HepG2 (cell line): Measurements from ENCODE around the gene CENPP. TPM values are rescaled to one million over a fixed set of nuclear protein-coding genes. Genes with fewer than 3 reads are reported as not detected.

Source experiments
- ATAC-seq: fragments of 200-7000 bp; cut with Tn5 transposase; 3 replicates; pipeline ENCODE4 v1.9.1; 2020; ENCODE audit warnings: mild to moderate bottlenecking, moderate library complexity
- BruUV-seq: library from RNA; stranded (reverse); fragments of 400-500 nt; replicated peaks from 2 replicates; lab custom pipeline; 2021; lab: Mats Ljungman, UMichigan
- CTCF ChIA-PET: fragments of 300-600 bp; formaldehyde crosslinking; extraction: SDS; loops from one replicate; lab custom pipeline; 2021; ENCODE audit warnings: low total read pairs, inconsistent platforms, low intra/inter-chr PET ratio; lab: Yijun Ruan, JAX
- POLR2A ChIA-PET: fragments of 350-600 bp; sonication (Branson Sonifier 250); formaldehyde crosslinking; loops from one replicate; lab custom pipeline; 2020; ENCODE audit warnings: antibody characterized with exemption, inconsistent platforms; lab: Yijun Ruan, JAX
- DNase-seq: peaks from one replicate; pipeline ENCODE4 v3.0.0-alpha.2; 2015; ENCODE audit warnings: low spot score
- FAIRE-seq: peaks from 3 replicates; lab custom pipeline; 2011; peaks lifted over from hg19 to GRCh38; lab: Jason Lieb, UNC
- H2AFZ ChIP-seq: one replicate; pipeline ENCODE4 v1.6.1; 2011; ENCODE audit warnings: low read length, inconsistent platforms
- H3K27ac ChIP-seq: fragments of 300-600 bp; 3 replicates; pipeline ENCODE4 v1.8.0; 2011; ENCODE audit warnings: mixed run types, mild to moderate bottlenecking, mixed read lengths, low read length, inconsistent platforms; ENCODE audit not compliant: insufficient read depth; ENCODE audit errors: extremely low read length
- H3K27me3 ChIP-seq, 2 experiments: fragments of 200-600 bp in 1 of 2; 2 replicates in 1 of 2; 3 replicates in 1 of 2; pipeline versions ENCODE4 v1.6.0 to v1.8.0; 2011; ENCODE audit warnings: low read length in 2 of 2, mild to moderate bottlenecking in 2 of 2, moderate library complexity in 2 of 2, inconsistent platforms in 1 of 2; ENCODE audit not compliant: insufficient read depth in 2 of 2, control insufficient read depth in 1 of 2
- H3K36me3 ChIP-seq, 2 experiments: fragments of 200-600 bp in 1 of 2; replicated peaks in 1 of 2; 2 replicates in 1 of 2; 3 replicates in 1 of 2; pipeline versions ENCODE4 v1.5.1 to v1.8.0; 2011; ENCODE audit warnings: low read length in 2 of 2, inconsistent platforms in 1 of 2; ENCODE audit not compliant: insufficient read depth in 2 of 2, control insufficient read depth in 1 of 2
- H3K4me1 ChIP-seq: 2 replicates; pipeline ENCODE4 v1.5.1; 2012; ENCODE audit warnings: low read length, inconsistent platforms; ENCODE audit not compliant: insufficient read depth
- H3K4me2 ChIP-seq: 2 replicates; pipeline ENCODE4 v1.6.0; 2011; ENCODE audit warnings: low read depth, low read length, inconsistent platforms
- H3K4me3 ChIP-seq, 3 experiments: fragments of 200-600 bp in 1 of 3; sonication (generic), shearing (Covaris generic) in 1 of 3; replicated peaks in 1 of 3; 2 replicates each; pipeline ENCODE4 v1.5.1; 2011 to 2016; ENCODE audit warnings: low read length in 3 of 3, inconsistent platforms in 2 of 3, low read depth in 2 of 3, mild to moderate bottlenecking in 2 of 3, control low read depth in 1 of 3, mixed read lengths in 1 of 3; ENCODE audit not compliant: insufficient read depth in 1 of 3
- H3K79me2 ChIP-seq: one replicate; pipeline ENCODE4 v1.6.1; 2011; ENCODE audit warnings: low read length, inconsistent platforms; ENCODE audit not compliant: insufficient read depth
- H3K9ac ChIP-seq: 2 replicates; pipeline ENCODE4 v1.6.0; 2011; ENCODE audit warnings: mild to moderate bottlenecking, low read depth, low read length, inconsistent platforms; ENCODE audit not compliant: insufficient read depth
- H3K9me3 ChIP-seq: 2 replicates; pipeline ENCODE4 v1.5.1; 2012; ENCODE audit warnings: mild to moderate bottlenecking, low read length
- H4K20me1 ChIP-seq: 2 replicates; pipeline ENCODE4 v1.6.0; 2011; ENCODE audit warnings: inconsistent platforms, mild to moderate bottlenecking, low read length, moderate library complexity; ENCODE audit not compliant: insufficient read depth
- ATF7 ChIP-seq, 2 experiments: fragments of 450-650 bp in 1 of 2; sonication (generic) in 1 of 2; formaldehyde crosslinking in 1 of 2; IDR thresholded peaks; 2 replicates each; pipeline versions ENCODE4 v1.4.0 to v1.6.1; 2016 to 2020; ENCODE audit warnings: antibody characterized with exemption in 1 of 2, mild to moderate bottlenecking in 1 of 2, missing genetic modification reagents in 1 of 2
- DNMT1 ChIP-seq: sonication (generic); formaldehyde crosslinking; IDR thresholded peaks from 2 replicates; pipeline ENCODE4 v1.5.1; 2020; ENCODE audit warnings: mild to moderate bottlenecking, missing genetic modification reagents
- FIP1L1 ChIP-seq: fragments of 200-400 bp; formaldehyde crosslinking; IDR thresholded peaks from 2 replicates; pipeline ENCODE4 v1.6.1; 2018; ENCODE audit warnings: low read depth, mild to moderate bottlenecking, low read length, moderate library complexity, borderline replicate concordance; ENCODE audit not compliant: insufficient read depth
- ISL2 ChIP-seq: sonication (generic); formaldehyde crosslinking; IDR thresholded peaks from 2 replicates; pipeline ENCODE4 v1.5.0; 2020; ENCODE audit warnings: missing genetic modification reagents
- LBX2 ChIP-seq: sonication (generic); formaldehyde crosslinking; IDR thresholded peaks from 2 replicates; pipeline ENCODE4 v1.5.0; 2020; ENCODE audit warnings: missing genetic modification reagents, mild to moderate bottlenecking, borderline replicate concordance
- PRPF4 ChIP-seq: fragments of 200-400 bp; formaldehyde crosslinking; IDR thresholded peaks from 2 replicates; pipeline ENCODE4 v1.6.1; 2016; ENCODE audit warnings: low read length, low read depth; ENCODE audit not compliant: poor library complexity, severe bottlenecking
- RFX3 ChIP-seq: IDR thresholded peaks from 2 replicates; pipeline ENCODE4 v1.6.1; 2016; ENCODE audit warnings: missing biosample characterization, missing genetic modification reagents
- SCMH1 ChIP-seq: sonication (generic); formaldehyde crosslinking; IDR thresholded peaks from 2 replicates; pipeline ENCODE4 v1.9.0; 2021; ENCODE audit warnings: missing genetic modification reagents, mild to moderate bottlenecking, borderline replicate concordance
- SMAD1 ChIP-seq: sonication (generic); formaldehyde crosslinking; IDR thresholded peaks from 2 replicates; pipeline ENCODE4 v1.4.0; 2020; ENCODE audit warnings: missing genetic modification reagents, low read depth, mild to moderate bottlenecking, borderline replicate concordance
- SRSF4 ChIP-seq: fragments of 200-400 bp; formaldehyde crosslinking; IDR thresholded peaks from one replicate; pipeline ENCODE4 v1.6.1; 2018; ENCODE audit warnings: mild to moderate bottlenecking, low read depth, low read length, moderate library complexity; ENCODE audit not compliant: poor library complexity, severe bottlenecking
- SRSF9 ChIP-seq: fragments of 200-400 bp; formaldehyde crosslinking; IDR thresholded peaks from 2 replicates; pipeline ENCODE4 v1.6.1; 2018; ENCODE audit warnings: borderline replicate concordance, mild to moderate bottlenecking, low read depth, low read length; ENCODE audit not compliant: insufficient read depth, poor library complexity, severe bottlenecking
- TBX2 ChIP-seq: sonication (generic); formaldehyde crosslinking; IDR thresholded peaks from 2 replicates; pipeline ENCODE4 v1.5.0; 2020; ENCODE audit warnings: missing genetic modification reagents, mild to moderate bottlenecking, borderline replicate concordance
- USF2 ChIP-seq, 2 experiments: sonication (generic) in 1 of 2; formaldehyde crosslinking in 1 of 2; IDR thresholded peaks; 2 replicates each; pipeline versions ENCODE4 v1.5.1 to v1.6.1; 2011 to 2020; ENCODE audit warnings: borderline replicate concordance in 1 of 2, low read depth in 1 of 2, low read length in 1 of 2, mild to moderate bottlenecking in 1 of 2, missing genetic modification reagents in 1 of 2, moderate library complexity in 1 of 2
- ZBTB20 ChIP-seq: sonication (generic); formaldehyde crosslinking; IDR thresholded peaks from 2 replicates; pipeline ENCODE4 v1.8.1; 2023; ENCODE audit warnings: missing genetic modification reagents, low read depth, mild to moderate bottlenecking, borderline replicate concordance
- ZBTB34 ChIP-seq: sonication (generic); formaldehyde crosslinking; IDR thresholded peaks from 2 replicates; pipeline ENCODE4 v1.8.0; 2022; ENCODE audit warnings: mild to moderate bottlenecking, missing genetic modification reagents
- ZKSCAN1 ChIP-seq: fragments of 150-350 bp; IDR thresholded peaks from 2 replicates; pipeline ENCODE4 v1.6.1; 2014; ENCODE audit warnings: low read length
- ZNF207 ChIP-seq: fragments of 450-650 bp; IDR thresholded peaks from 2 replicates; pipeline ENCODE4 v1.6.1; 2016; ENCODE audit warnings: antibody characterized with exemption, borderline replicate concordance
- ZNF547 ChIP-seq: sonication (generic); formaldehyde crosslinking; IDR thresholded peaks from 2 replicates; pipeline ENCODE4 v1.5.1; 2020; ENCODE audit warnings: mild to moderate bottlenecking, missing genetic modification reagents
- WGBS: methylation state at CpG from one replicate; pipeline ENCODE4 v1.1.6; 2017; ENCODE audit warnings: low lambda C conversion rate; 5-methylcytosine and 5-hydroxymethylcytosine counted together
- in situ Hi-C: cut with HindIII; loops from 2 replicates; pipeline ENCODE4 v1.10.0; 2017; ENCODE audit warnings: low pct_unique_long_range_greater_than_20kb; ENCODE audit not compliant: extremely low pct_ligation_motif_present
- intact Hi-C: fragments of 100-400 bp; cut with micrococcal nuclease; formaldehyde crosslinking; loops from one replicate; pipeline ENCODE4 v1.10.0; 2022; ENCODE audit not compliant: unreplicated experiment
- polyA plus RNA-seq, 8 experiments: library from polyadenylated mRNA; depleted of rRNA in 3 of 8; stranded (reverse) in 7 of 8; unstranded in 1 of 8; fragments of >200 nt; fragmentation: Illumina TruSeq in 4 of 8; extraction: Trizol in 4 of 8; gene quantifications; 2 replicates each; pipeline versions ENCODE4 v1.2.1 to v1.2.3, GENCODE V29; 2011 to 2016; ENCODE audit warnings: low read depth in 4 of 8, missing spikeins in 1 of 8, mixed read lengths in 1 of 8; ENCODE audit not compliant: insufficient read depth in 1 of 8
- total RNA-seq, 5 experiments: library from RNA; depleted of rRNA; stranded (reverse); fragments of >200 nt; fragmentation: Illumina TruSeq; extraction: Trizol; gene quantifications; 2 replicates each; pipeline ENCODE4 v1.2.3, GENCODE V29; 2016; ENCODE audit warnings: low read depth in 1 of 5

CENPP gene
- total and polyA plus RNA-seq, 2 of the 13 experiments (the other 11 are each of a cell fraction or from before 2014, with no cell fraction given), result 2.0 to 11.4 TPM

- no peak for ATAC-seq
- Histone ChIP-seq H4K20me1 (no peaks in the 10 kb centered on the region), H3K4me1 (peaks cover 40% of the 10 kb centered on the region), H3K79me2 (peaks cover 29% of the 10 kb centered on the region), H2AFZ (peak overlapping the region; percentile 49), H3K4me2 (peak overlapping the region; percentile 94), H3K9ac (peak overlapping the region; percentile 98), H3K4me3 (peak overlapping the region; percentile 74 to 98 (median 93)), H3K27me3 (no peaks in the 10 kb centered on the region; a peak in 1 of 5 replicates), H3K27ac (peak overlapping the region; percentile 96), H3K36me3 (peaks cover 0 to 17% of the 10 kb centered on the region in 2 experiments; a peak in 3 of 5 replicates), H3K9me3 (no peaks in the 10 kb centered on the region)
- in situ Hi-C loops, result loop anchor here (10.0 kb wide), 1 partner anchor 309 kb away; no protein-coding TSS in a partner anchor
- DNase-seq, result no peak
- no peak for FAIRE-seq
- no TSS peak for BruUV-seq
- intact Hi-C loops, result loop anchor here (2.0 kb wide), 2 partner anchors 187 to 309 kb away; no protein-coding TSS in a partner anchor
- CTCF ChIA-PET, result no interaction called here
- POLR2A ChIA-PET, result interaction anchor here (1.1 to 2.4 kb wide), 5 partner anchors 31 to 1133 kb away, joined by 3 to 12 read pairs (median 4); partner anchors contain the start of gene IPPK
- 4% methylated on average over 12 of the region's 30 CpGs for WGBS
- TF ChIP-seq ISL2, result 0 out of 2 replicates have a peak, but pooled peaks have one; percentile 5
- no peak for TF ChIP-seq RFX3 (CRISPR knock-in tag)
- TF ChIP-seq ZNF207, result no peak
- TF ChIP-seq TBX2 (CRISPR knock-in tag), result no peak
- TF ChIP-seq FIP1L1, result no peak
- TF ChIP-seq SRSF9, result no peak
- TF ChIP-seq SRSF4, result no peak
- TF ChIP-seq ZBTB20 (CRISPR knock-in tag), result peak; percentile 10; the same call in 1 of the 2 replicates
- TF ChIP-seq PRPF4, result no peak
- no peak for TF ChIP-seq SMAD1 (CRISPR knock-in tag)
- TF ChIP-seq LBX2 (CRISPR knock-in tag), result 0 out of 2 replicates have a peak, but pooled peaks have one; percentile 82
- 0 out of 2 replicates have a peak, but pooled peaks have one; percentile 58 for TF ChIP-seq DNMT1
- TF ChIP-seq SCMH1, result no peak
- TF ChIP-seq ZBTB34 (CRISPR knock-in tag), result no peak
- TF ChIP-seq ZNF547 (CRISPR knock-in tag), result no peak
- TF ChIP-seq USF2 (IDR thresholded peaks at IDR 0.05; ENCODE audit: low read depth, low read length), result no peak
- TF ChIP-seq USF2 (CRISPR knock-in tag; IDR thresholded peaks at IDR 0.05; ENCODE audit: borderline replicate concordance), result no peak
- no peak for TF ChIP-seq ZKSCAN1
- TF ChIP-seq ATF7 (IDR thresholded peaks at IDR 0.05), result no peak
- 0 out of 2 replicates have a peak, but pooled peaks have one; percentile 17 for TF ChIP-seq ATF7 (CRISPR knock-in tag; IDR thresholded peaks at IDR 0.05)
These were observed 293 bp downstream of the CENPP start for GRCh38 chr9:92325991-92326500.
